RCC 7860 (cell line): ENCODE results near the gene SCAF4.
A peak's percentile ranks its signal among the peaks of the same experiment; 100 is the strongest.
"Not testable (repeated sequence)": the region's sequence is repeated elsewhere in the genome, so short reads cannot be mapped to it uniquely, and the experiment has no call there.

ENCODE experiments used
- DNase-seq: peaks from one replicate; pipeline ENCODE4 v3.0.0-alpha.2; 2015; ENCODE audit warnings: low spot score
- FAIRE-seq: peaks from 2 replicates; lab custom pipeline; 2012; peaks lifted over from hg19 to GRCh38; lab: Jason Lieb, UNC

The SCAF4 gene

GRCh38 chr21:31731857-31732596, at the start of gene SCAF4:
Gene SCAF4 (minus strand): TSS chr21:31732118. CDS start chr21:31731692, 426 bp downstream.
- peak; percentile 72 for DNase-seq
- no peak for FAIRE-seq

- DNase-seq (no peak), FAIRE-seq (no peak)
Measured at GRCh38 chr21:31780944-31781343, 49.0 kb upstream of the SCAF4 start.

GRCh38 chr21:31778546-31778945, 46.6 kb upstream of the SCAF4 start:
- FAIRE-seq: no peak
- DNase-seq: no peak

DNA sequence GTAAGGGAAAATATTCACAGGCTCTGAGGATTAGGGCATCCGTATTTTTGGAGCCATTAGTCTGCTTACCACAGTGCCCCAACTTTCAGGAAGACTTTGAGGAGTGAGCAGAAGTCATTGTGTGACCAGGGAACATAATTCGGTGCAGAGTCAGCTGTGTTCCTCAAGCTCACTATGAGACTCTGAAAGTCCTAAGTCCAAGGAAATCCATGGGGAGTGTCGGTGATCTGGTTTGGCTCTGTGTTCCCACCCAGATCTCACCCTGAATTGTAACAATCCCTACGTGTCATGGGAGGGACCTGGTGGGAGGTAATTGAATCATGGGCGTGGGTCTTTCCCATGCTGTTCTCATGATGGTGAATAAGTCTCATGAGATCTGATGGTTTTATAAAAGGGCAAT, 45.9 kb upstream of the SCAF4 start:
- DNase-seq: no peak
- no peak for FAIRE-seq

DNA sequence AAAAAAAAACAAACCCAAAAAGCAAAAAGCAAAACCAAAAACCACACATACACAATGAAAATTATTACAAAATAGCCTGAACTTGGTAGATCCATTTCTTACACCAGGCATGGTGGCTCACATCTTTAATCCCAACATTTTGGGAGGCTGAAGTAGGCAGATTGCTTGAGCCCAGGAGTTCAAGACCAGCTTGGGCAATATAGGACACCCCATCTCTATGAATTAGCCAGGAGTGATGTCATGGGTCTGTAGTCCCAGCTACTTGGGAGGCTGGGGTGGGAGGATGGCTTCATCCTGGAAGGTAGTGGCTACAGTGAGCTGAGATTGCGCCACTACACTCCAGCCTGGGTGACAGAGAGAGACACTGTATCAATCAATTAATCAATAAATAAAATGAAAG, 42.1 kb upstream of the SCAF4 start:
- DNase-seq (no peak), FAIRE-seq (no peak)

DNA sequence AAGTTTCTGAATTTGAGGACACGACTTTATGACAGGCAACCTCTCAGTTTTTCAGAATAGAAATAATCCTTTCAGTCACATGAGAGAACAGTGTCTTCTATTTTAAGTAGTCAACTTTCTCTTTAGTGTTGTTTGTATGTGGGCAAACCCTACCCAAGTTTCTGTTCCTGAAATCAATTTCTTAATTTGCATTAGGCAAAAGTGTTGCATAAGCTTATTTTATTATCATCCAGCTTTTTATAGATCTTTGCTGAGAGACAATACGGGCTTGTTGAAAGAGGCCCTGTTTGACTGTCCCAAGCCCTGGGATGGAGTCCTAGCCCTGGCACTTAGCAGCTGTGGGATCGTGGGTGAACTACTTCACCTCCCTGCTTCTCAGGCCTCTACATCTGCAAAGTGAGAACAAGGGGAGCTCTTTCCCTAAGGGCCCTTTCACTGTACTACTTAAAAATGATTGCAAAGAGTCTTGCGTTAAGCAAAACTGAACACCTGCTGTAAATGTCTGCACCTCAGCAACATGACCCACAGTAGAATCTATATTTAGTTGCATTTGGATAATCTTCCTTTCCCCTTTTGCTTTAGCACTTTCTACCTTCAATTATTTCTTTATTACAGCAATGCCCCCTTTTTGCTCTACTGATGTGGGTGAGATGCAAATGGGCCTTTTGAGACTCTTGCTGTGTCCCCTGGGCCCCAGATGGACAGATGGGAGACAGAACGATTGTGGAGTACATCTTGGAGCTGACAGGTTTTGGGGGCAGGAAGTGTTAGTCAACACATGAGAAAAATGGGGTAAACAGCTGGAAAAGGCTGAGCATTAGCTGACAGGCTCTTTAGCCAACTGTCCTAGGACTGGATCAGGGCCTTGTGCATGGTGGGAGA, 41.0 kb upstream of the SCAF4 start:
- FAIRE-seq: no peak
- no peak for DNase-seq

- DNase-seq (no peak), FAIRE-seq (no peak)
Measured at GRCh38 chr21:31771685-31772084, 39.8 kb upstream of the SCAF4 start.

DNA sequence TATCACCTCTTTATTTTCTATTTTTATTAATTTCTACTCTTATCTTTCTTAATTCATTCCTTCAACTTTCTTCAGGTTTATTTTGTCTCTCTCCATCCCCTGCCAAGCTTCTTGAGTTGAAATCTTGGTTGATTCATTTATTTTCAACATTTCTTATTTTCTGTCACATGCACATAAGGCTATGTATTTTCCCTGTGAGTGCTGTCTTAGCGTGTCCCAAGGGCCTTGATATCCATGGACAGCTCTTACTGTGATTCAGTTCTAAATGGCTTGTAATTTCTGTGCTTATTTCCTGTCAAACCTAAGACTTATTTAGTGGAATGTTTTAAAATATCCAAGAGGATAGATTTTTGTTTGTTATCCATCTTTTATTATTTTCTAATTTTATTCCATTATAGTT, 36.8 kb upstream of the SCAF4 start:
- FAIRE-seq: no peak
- no peak for DNase-seq

DNA sequence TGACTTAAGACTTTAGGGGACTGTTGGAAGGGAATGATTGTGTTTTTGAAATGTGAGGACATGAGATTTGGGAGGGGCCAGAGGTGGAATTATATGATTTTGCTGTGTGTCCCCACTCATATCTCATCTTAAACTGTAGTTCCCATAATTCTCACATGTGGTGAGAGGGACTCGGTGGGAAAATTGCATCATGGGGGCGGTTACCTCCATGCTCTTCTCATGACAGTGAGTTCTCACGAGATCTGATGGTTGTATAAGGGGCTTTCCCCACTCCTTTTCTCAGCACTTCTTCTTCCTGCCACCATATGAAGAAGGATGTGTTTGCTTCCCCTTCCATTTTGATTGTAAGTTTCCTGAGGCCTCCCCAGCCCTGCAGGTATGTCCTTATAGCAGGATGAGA, 35.0 kb upstream of the SCAF4 start:
- no peak for FAIRE-seq
- no peak for DNase-seq

GRCh38 chr21:31765850-31766249, 33.9 kb upstream of the SCAF4 start:
- not testable (repeated sequence) for DNase-seq, FAIRE-seq

- DNase-seq (no peak), FAIRE-seq (no peak)
Measured at GRCh38 chr21:31760931-31761330, 29.0 kb upstream of the SCAF4 start.

DNA sequence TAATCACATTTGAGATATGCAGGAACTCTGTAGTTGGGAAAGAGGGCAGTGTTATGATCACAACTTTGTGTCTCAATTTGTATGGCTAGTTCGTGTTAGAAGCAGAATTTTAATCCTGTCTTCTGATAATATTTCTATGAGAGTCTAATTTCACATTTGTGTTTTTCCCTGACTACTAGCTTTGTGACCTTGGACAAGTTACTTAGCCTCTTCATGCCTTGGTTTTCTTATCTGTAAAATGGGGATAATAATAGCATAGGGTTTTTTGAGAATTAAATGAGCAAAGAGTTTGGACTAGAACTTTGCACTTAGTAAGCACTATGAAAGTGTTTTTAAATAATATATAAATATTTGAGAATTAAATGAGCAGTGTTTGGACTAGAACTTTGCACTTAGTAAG, 24.9 kb upstream of the SCAF4 start:
- no peak for FAIRE-seq

DNA sequence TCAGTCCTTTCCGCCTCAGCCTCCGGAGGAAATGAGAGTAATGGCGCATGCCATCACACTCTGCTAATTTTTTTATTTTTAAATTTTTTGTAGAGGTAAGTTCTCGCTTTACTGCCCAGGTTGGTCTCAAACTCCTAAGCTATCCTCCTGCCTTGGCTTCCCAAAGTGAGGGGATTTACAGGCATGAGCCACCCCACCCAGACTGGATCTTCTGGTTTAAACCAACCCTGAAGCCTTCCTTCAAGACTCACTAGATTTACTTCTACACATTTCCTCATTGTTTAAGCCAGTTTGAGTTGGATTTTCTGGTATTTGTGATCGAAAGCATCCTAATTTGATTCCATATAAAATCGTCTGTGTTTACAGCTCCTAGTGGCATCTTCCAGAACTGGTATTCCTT, 23.1 kb upstream of the SCAF4 start:
- DNase-seq (no peak), FAIRE-seq (no peak)

More for the DNA sequence above, 24.9 kb upstream of the SCAF4 start:
- no peak for DNase-seq

- no peak for FAIRE-seq
- DNase-seq: no peak
Measured at GRCh38 chr21:31754708-31754960, 22.7 kb upstream of the SCAF4 start.

GRCh38 chr21:31753949-31754707, 22.2 kb upstream of the SCAF4 start:
- DNase-seq (no peak), FAIRE-seq (no peak)

GRCh38 chr21:31752967-31753366, 21.0 kb upstream of the SCAF4 start:
- DNase-seq (no peak), FAIRE-seq (no peak)

- FAIRE-seq (no peak), DNase-seq (no peak)
Measured at GRCh38 chr21:31752352-31752751, 20.4 kb upstream of the SCAF4 start.

DNA sequence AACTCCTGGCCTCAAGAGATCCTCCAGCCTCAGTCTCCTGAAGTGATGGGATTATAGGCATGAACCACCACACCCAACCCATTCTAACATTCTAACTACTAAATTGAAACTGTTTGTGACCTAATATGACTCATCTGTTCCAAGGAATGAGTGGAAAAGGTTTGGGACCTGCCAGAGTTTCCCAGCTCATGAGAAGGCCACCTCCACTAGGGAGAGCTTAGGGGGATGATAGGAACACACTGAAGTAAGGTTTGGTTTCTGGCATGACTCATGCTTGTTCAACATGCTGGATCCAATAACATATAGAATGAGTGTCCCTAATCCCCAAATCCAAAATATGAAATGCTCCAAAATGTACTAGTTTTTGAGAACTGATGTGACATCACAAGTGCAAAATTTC, 18.9 kb upstream of the SCAF4 start:
- no peak for DNase-seq
- no peak for FAIRE-seq

GRCh38 chr21:31744182-31744800, 12.4 kb upstream of the SCAF4 start:
- no peak for DNase-seq
- no peak for FAIRE-seq

GRCh38 chr21:31743712-31744111, 11.8 kb upstream of the SCAF4 start:
- DNase-seq (no peak), FAIRE-seq (no peak)

DNA sequence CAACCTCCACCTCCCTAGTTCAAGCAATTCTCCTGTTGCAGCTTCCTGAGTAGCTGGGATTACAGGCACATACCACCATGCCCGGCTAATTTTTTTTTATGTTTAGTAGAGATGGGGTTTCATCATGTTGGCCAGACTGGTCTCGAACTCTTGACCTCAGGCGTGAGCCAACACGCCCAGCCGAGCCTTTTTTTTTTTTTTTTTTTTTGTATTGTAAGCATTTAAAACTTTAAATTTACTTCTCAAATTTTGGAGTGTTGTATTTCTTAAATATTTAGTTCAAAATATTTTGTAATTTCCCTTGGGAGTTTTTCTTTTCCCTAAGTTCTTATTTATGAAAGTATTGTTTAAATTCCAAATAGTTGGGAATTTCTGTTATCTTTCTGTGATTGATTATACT, 9.2 kb upstream of the SCAF4 start:
- no peak for FAIRE-seq
- no peak for DNase-seq
